Cerebellar cortex (tissue), 1 donor: ENCODE results near the gene ZNF823.
"Not testable (repeated sequence)": the region's sequence is repeated elsewhere in the genome, so short reads cannot be mapped to it uniquely, and the experiment has no call there.

Source experiments
- DNase-seq: peaks from one replicate; pipeline ENCODE4 v3.0.0-alpha.2; 2015; ENCODE audit warnings: low spot score

The ZNF823 gene

DNA sequence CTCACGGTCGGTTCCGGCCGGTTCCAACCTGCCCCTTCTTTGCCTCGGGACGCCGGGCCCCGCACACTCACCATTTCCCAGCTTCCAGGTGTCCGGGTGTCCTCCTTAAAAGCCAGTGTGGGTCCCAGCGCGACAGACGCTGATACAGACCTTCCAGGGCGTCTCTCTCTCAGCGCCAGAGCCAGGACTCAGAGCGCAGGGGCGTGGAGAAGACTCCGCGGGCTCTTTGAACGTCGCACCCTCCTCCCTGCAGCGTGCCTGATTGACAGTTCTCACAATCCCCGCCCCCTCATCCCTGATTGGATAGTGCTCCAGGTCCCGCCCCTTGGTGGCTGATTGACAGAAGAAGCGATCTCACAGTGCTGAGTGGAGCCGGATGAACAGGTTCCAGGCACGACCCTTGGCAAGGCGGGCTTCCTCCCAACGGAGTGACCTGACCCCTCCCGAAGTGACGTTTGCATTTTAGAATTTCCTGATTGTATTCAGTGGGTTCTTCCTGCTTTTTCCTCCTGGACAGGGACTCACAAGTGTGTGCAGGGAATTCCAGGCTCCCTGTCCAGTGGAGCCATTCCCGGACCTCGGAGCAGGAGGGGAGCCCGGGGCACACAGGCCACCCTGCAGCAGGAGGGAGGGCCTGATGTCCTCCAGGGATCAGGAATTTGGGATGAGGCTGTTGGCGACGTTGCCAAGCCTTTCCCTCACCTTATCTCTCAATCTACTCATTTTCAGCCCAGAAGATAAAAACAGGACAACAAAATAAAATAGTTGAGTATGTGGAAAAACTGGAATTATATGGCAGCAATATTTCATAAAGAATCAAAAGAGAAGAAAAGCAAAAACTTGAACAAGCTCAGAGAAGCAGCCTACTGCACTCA is at the start of gene ZNF823:
TSS of gene ZNF823 (minus strand) at position 201 of the 875 bp plus-strand sequence. CDS start at position 74, 127 bp downstream.
- DNase-seq = peak; percentile 100

DNA sequence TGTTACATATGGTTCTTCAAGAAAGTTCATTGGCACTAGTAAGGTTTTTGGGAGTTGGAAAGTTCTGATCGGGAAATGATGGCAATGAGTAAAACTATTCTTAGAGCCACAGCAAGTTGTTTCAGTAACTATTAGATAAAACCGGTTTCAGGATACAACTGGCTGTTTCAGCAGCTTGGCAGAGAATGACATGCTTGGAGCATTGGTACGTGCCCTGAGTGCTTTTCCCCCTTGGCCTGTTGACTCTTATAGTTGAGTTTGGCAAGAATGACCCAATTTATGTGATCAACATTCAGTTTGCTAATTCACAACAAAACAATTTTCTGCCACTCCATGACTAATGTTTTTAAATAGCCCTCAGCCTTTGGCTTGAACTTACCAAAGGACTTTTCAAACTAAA is 48.8 kb upstream of the ZNF823 start:
- no peak for DNase-seq

DNA sequence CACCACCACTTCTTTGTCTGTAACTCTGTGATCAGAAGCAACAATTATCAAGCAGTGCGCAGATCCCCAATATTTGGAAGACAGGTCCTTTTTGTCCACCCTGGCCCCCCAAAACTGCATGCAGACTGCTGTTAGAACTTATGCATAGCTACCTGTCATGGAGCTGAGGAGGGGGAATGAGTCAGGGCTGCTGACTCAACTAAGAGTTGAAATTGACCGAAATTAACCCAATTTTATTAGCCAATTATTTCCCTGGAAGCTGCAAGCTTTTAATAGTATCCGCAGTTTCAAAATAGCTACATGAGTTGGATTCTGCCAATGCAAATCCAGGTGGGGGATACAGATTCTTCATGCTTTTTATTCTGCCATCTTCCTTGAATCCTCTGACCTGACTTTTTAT is 45.6 kb upstream of the ZNF823 start:
- DNase-seq = no peak

DNA sequence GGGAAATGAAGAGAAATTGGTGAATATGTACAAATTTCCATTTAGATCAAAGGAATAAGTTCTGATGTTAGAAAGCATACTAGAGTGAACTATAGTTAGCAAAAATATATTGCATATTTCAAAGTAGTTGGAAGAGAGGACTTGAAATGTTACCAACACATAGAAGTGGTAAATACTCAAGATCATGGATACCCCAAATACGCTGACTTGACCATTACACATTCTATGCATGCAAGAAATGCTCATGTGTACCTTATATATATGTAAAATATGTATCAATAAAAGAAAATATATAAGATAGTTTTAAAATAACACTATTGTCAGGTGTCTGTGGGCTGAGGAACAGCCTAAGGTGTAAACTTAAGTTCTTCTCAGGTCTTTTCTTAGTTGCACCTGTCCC is 45.0 kb upstream of the ZNF823 start:
- no peak for DNase-seq

GRCh38 chr19:11781295-11782057 is 42.7 kb upstream of the ZNF823 start:
- DNase-seq = no peak

- no peak for DNase-seq
Observed at GRCh38 chr19:11780431-11781020, 41.8 kb upstream of the ZNF823 start.

GRCh38 chr19:11776669-11777068 is 37.9 kb upstream of the ZNF823 start:
- DNase-seq = not testable (repeated sequence)

DNA sequence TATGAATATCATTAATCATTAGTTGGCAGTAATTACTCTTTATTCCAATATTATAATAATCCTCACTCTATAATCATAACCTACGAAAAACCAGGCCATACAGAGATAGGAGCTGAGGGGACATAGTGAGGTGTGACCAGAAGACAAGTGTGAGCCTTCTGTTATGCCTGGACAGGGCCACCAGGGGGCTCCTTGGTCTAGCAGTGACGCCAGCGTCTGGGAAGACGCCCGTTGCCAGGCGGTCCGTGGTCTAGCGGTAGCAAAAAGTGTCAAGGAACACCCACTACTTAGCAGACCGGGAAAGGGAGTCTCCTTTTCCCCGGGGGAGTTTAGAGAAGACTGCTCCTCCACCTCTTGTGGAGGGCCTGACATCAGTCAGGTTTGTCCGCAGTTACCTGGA is 32.8 kb upstream of the ZNF823 start:
- DNase-seq = not testable (repeated sequence)

GRCh38 chr19:11769995-11770394 is 31.2 kb upstream of the ZNF823 start:
- no peak for DNase-seq

DNA sequence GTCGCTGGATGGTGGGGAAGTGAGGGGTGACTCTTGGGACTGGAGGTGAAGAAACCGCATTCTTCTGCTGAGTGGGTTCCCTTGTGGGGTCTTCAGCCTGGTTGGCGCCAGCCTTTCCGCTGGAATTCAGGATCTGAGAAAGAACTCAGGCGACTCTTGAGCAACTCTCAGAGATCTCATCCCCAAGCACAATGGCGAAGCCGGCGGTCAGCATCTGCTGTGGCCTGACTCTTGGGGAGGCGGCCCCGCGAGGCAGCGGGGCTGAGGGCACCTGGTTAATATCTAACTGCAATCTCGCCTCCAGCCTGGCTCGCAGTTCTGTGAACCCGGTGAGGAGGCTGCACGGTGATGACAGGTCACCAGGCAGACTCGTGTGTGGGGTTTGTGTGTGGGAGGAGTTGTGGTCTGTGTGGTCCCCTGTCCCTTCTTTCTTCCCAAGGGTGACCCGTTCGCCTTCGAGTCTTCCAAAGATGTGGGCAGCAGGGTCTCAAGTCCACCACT is 28.9 kb upstream of the ZNF823 start:
- peak; percentile 7 for DNase-seq

GRCh38 chr19:11766597-11767591 is 28.1 kb upstream of the ZNF823 start, which contains the start of gene ZNF441:
TSS of gene ZNF441 (plus strand) at chr19:11767000. CDS start at chr19:11767194, 194 bp downstream.
- DNase-seq = peak; percentile 95

GRCh38 chr19:11763611-11764010 is 24.9 kb upstream of the ZNF823 start:
- no peak for DNase-seq

- no peak for DNase-seq
Observed at GRCh38 chr19:11763117-11763516, 24.4 kb upstream of the ZNF823 start.

DNA sequence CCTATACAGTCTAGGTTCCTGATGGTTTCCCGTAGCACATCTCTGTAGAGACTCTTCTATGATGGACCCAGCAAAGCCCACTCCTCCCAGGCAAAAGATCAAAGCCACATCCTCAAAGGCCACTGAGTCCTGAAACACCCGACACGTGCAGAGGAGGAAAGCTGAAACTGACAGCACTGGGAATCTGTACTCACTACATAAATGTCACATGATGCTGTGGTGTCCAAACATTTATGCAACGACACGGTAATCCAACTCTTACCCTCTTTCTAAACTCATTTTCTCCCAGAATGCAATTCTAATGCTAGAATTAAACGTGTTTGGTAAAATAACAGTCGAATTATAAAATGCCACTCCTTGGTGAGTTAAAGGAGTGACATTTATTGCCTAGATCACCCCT is 21.1 kb upstream of the ZNF823 start:
- no peak for DNase-seq

GRCh38 chr19:11756965-11757364 is 18.2 kb upstream of the ZNF823 start:
- no peak for DNase-seq

DNA sequence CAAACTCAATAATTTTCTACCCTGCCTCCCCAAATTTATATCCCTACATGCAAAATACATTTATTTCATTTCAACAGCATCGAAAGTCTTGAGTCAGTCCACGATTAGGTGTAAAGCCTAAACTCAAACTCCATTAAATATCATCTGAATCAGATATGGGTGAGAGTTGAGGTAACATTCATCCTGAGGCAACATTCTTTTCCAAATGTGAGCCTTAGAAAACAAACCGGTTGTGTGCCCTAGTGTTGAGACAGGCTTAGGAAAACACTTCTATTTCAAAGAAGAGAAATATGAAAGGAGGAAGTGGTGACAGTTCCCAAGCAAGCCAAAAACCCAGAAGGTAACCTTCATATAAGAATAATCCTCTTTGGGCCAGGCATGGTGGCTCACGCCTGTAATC is 15.9 kb upstream of the ZNF823 start:
- no peak for DNase-seq

GRCh38 chr19:11752244-11752736 is 13.5 kb upstream of the ZNF823 start:
- DNase-seq = no peak

- DNase-seq = no peak
Observed at GRCh38 chr19:11749751-11750150, 11.0 kb upstream of the ZNF823 start.

- DNase-seq = no peak
Observed at GRCh38 chr19:11747277-11747676, 8.5 kb upstream of the ZNF823 start.

- no peak for DNase-seq
Observed at GRCh38 chr19:11745869-11746268, 7.1 kb upstream of the ZNF823 start.
